ENCODE results near the gene HMOX2.

The HMOX2 gene

DNA sequence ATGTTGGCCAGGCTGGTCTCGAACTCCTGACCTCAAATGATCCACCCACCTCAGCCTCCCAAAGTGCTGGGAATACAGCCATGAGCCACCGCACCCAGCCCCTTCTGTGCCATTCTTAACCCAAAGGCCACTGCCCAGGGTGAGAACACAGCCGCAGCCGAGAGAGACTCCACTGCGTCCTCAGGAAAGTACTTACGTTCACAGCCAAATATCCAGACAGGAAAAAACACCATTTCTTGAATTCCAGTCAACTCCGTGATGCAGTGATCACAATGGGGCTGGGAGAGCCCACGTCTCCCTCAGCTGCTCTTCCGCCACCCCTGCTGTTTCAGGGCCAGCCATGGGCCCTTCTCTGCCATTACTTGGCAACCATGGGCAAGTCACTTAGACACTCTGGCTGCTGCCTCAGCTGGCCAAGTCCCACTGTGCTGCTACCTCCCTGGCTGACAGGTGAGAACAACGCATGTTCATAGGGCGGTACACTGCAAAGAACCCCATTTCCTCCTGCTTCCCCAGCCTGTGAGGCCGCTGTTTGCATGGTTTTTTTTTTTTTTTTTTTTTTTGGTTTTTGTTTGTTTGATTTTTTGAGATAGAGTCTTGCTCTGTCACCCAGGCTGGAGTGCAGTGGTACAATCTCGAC is 58.1 kb downstream of the HMOX2 start:
- no peak for TF ChIP-seq EGR1 (IDR thresholded peaks at IDR 0.05)
- TF ChIP-seq REST (IDR thresholded peaks at IDR 0.05; ENCODE audit: low read depth): no peak
- TF ChIP-seq CEBPB (IDR thresholded peaks at IDR 0.05): no peak
- no peak for TF ChIP-seq ZBTB7A (IDR thresholded peaks at IDR 0.05; ENCODE audit: low read depth)
- TF ChIP-seq TAF1 (IDR thresholded peaks at IDR 0.05; ENCODE audit: low read depth): no peak
- no peak for TF ChIP-seq NFIC (IDR thresholded peaks at IDR 0.05)
- TF ChIP-seq EP300 (IDR thresholded peaks at IDR 0.05; ENCODE audit: borderline replicate concordance): no peak
- TF ChIP-seq FOXM1 (IDR thresholded peaks at IDR 0.05; ENCODE audit: borderline replicate concordance, low read depth): no peak
- no peak for TF ChIP-seq TCF12 (IDR thresholded peaks at IDR 0.05; ENCODE audit: low read depth)
- no peak for TF ChIP-seq RAD21 (IDR thresholded peaks at IDR 0.05; ENCODE audit: low read depth)
- TF ChIP-seq CREB1 (IDR thresholded peaks at IDR 0.05; ENCODE audit: low read depth): no peak
- TF ChIP-seq, protein P1, sequence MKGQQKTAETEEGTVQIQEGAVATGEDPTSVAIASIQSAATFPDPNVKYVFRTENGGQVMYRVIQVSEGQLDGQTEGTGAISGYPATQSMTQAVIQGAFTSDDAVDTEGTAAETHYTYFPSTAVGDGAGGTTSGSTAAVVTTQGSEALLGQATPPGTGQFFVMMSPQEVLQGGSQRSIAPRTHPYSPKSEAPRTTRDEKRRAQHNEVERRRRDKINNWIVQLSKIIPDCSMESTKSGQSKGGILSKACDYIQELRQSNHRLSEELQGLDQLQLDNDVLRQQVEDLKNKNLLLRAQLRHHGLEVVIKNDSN (IDR thresholded peaks at IDR 0.05): no peak
- no peak for TF ChIP-seq TEAD4 (IDR thresholded peaks at IDR 0.05)
- no peak for TF ChIP-seq YY1 (IDR thresholded peaks at IDR 0.05; ENCODE audit: low read depth)
- TF ChIP-seq MAX (IDR thresholded peaks at IDR 0.05): no peak

DNA sequence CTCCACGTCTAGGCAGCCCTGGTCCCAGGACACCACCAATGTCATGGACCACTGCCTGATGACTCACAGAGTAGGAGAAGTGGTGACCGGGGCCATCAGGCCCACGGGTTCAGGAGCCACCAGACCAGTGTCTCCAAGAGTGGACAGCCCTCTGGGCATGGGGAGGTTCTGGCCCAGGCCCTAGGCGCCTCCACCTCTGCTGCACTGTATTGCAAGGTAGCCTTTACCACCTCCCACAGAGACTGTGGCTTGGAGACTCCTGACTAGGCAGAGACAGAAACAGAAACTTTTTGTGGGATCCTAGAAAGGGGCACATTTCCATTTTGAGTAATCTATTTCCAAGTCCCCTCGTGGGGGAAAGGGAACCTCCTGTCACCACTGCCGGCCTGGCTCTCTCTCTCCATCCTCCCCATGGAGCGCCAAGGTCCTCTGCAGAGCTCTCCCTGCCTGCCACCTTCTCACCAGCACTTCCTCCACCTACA is 59.5 kb downstream of the HMOX2 start:
- no peak for TF ChIP-seq REST (IDR thresholded peaks at IDR 0.05; ENCODE audit: low read depth)
- TF ChIP-seq FOXM1 (IDR thresholded peaks at IDR 0.05; ENCODE audit: borderline replicate concordance, low read depth): no peak
- TF ChIP-seq YY1 (IDR thresholded peaks at IDR 0.05; ENCODE audit: low read depth): no peak

DNA sequence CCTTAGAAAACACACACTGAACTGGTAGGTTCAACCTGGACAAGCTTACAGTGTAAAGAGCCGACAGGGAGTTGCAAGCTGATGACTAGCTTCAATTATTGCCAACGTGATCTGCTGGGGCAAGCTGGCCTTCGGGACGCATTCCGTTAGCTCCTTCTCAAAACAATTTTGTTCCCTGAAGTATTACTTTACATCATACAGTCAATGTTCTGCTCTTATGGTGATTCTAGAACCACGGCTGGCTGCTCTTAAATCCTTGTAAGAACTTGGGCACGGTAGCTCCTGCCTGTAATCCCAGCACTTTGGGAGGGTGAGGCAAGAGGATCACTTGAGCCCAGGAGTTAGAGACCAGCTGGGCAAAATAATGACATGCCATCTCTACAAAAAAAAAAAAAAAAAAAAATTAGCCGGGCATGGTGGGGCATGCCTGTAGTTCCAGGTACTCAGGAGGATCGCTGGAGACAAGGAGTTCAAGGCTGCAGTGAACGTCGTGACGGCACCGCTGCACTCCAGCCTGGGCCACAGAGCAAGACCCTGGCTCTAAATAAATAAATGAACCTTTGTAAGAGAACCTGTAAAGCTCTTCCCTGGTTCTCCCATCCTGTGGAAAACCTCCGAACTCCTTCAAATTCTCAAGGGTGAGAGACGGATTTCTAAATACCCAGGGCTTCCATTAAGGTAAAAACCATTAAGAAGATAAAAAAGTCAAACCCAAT is 60.4 kb downstream of the HMOX2 start:
- TF ChIP-seq EP300 (IDR thresholded peaks at IDR 0.05; ENCODE audit: borderline replicate concordance): no peak
- TF ChIP-seq TCF12 (IDR thresholded peaks at IDR 0.05; ENCODE audit: low read depth): no peak
- no peak for TF ChIP-seq NFIC (IDR thresholded peaks at IDR 0.05)
- TF ChIP-seq, protein P1 (IDR thresholded peaks at IDR 0.05): no peak
- no peak for TF ChIP-seq FOXM1 (IDR thresholded peaks at IDR 0.05; ENCODE audit: borderline replicate concordance, low read depth)
- TF ChIP-seq EGR1 (IDR thresholded peaks at IDR 0.05): no peak
- TF ChIP-seq REST (IDR thresholded peaks at IDR 0.05; ENCODE audit: low read depth): no peak
- no peak for TF ChIP-seq TAF1 (IDR thresholded peaks at IDR 0.05; ENCODE audit: low read depth)
- TF ChIP-seq CEBPB (IDR thresholded peaks at IDR 0.05): no peak
- no peak for TF ChIP-seq TEAD4 (IDR thresholded peaks at IDR 0.05)
- no peak for TF ChIP-seq YY1 (IDR thresholded peaks at IDR 0.05; ENCODE audit: low read depth)

- no peak for TF ChIP-seq YY1 (IDR thresholded peaks at IDR 0.05; ENCODE audit: low read depth)
- TF ChIP-seq TCF12 (IDR thresholded peaks at IDR 0.05; ENCODE audit: low read depth): no peak
- no peak for TF ChIP-seq EGR1 (IDR thresholded peaks at IDR 0.05)
- TF ChIP-seq NFIC (IDR thresholded peaks at IDR 0.05): no peak
- no peak for TF ChIP-seq TAF1 (IDR thresholded peaks at IDR 0.05; ENCODE audit: low read depth)
- TF ChIP-seq, protein P1 (IDR thresholded peaks at IDR 0.05): no peak
- no peak for TF ChIP-seq FOXM1 (IDR thresholded peaks at IDR 0.05; ENCODE audit: borderline replicate concordance, low read depth)
- TF ChIP-seq ZBTB7A (IDR thresholded peaks at IDR 0.05; ENCODE audit: low read depth): no peak; the same call in 1 of the 2 replicates
- no peak for TF ChIP-seq RAD21 (IDR thresholded peaks at IDR 0.05; ENCODE audit: low read depth)
These were observed 61.5 kb downstream of the HMOX2 start for GRCh38 chr16:4537376-4538343.

All from Ishikawa (cell line).